ENCODE measurements around the gene XRN2.

Gene XRN2

GRCh38 chr20:21352703-21353102 lies 49.6 kb downstream of the XRN2 start:
- H4K20me1 ChIP-seq (ENCODE audit: insufficient read depth, low read length), result no peaks in the 10 kb centered on the region
- no peaks in the 10 kb centered on the region for H3K27me3 ChIP-seq (ENCODE audit: low read depth, low read length)
- no peak overlapping the region for H3K4me3 ChIP-seq (ENCODE audit: low read length)
- H3K79me2 ChIP-seq (ENCODE audit: low read length), result no peaks in the 10 kb centered on the region
- TF ChIP-seq EZH2phosphoT487 (IDR thresholded peaks at IDR 0.05; ENCODE audit: low read depth) (no peak), CTCF (IDR thresholded peaks at IDR 0.05; ENCODE audit: low read depth, low read length) (no peak)
- H3K4me1 ChIP-seq (ENCODE audit: low read length), result no peaks in the 10 kb centered on the region
- no peak overlapping the region for H3K9ac ChIP-seq (ENCODE audit: low read length)
- no peak overlapping the region for H3K4me2 ChIP-seq (ENCODE audit: low read length)
- H3K27ac ChIP-seq (ENCODE audit: low read length), result no peak overlapping the region
- H3K9me3 ChIP-seq (ENCODE audit: insufficient read depth, low read length), result no peaks in the 10 kb centered on the region
- peaks cover 28% of the 10 kb centered on the region for H3K36me3 ChIP-seq (replicated peaks; ENCODE audit: low read depth, low read length)
- no peak overlapping the region for H2AFZ ChIP-seq (ENCODE audit: low read depth, low read length)

GRCh38 chr20:21353236-21353635 lies 50.1 kb downstream of the XRN2 start:
- Histone ChIP-seq H3K4me2 (ENCODE audit: low read length) (no peak overlapping the region), H3K79me2 (ENCODE audit: low read length) (no peaks in the 10 kb centered on the region)

GRCh38 chr20:21355981-21356380 lies 52.9 kb downstream of the XRN2 start:
- H3K4me2 ChIP-seq (ENCODE audit: low read length), result no peak overlapping the region
- H3K36me3 ChIP-seq (replicated peaks; ENCODE audit: low read depth, low read length), result peaks cover 43% of the 10 kb centered on the region
- H3K9me3 ChIP-seq (ENCODE audit: insufficient read depth, low read length), result no peaks in the 10 kb centered on the region
- H3K79me2 ChIP-seq (ENCODE audit: low read length), result no peaks in the 10 kb centered on the region
- H3K27me3 ChIP-seq (ENCODE audit: low read depth, low read length), result no peaks in the 10 kb centered on the region
- H3K27ac ChIP-seq (ENCODE audit: low read length), result no peak overlapping the region
- no peak overlapping the region for H3K4me3 ChIP-seq (ENCODE audit: low read length)
- TF ChIP-seq CTCF (IDR thresholded peaks at IDR 0.05; ENCODE audit: low read depth, low read length), result no peak
- no peaks in the 10 kb centered on the region for H4K20me1 ChIP-seq (ENCODE audit: insufficient read depth, low read length)
- no peak overlapping the region for H2AFZ ChIP-seq (ENCODE audit: low read depth, low read length)
- H3K9ac ChIP-seq (ENCODE audit: low read length), result no peak overlapping the region
- H3K4me1 ChIP-seq (ENCODE audit: low read length), result no peaks in the 10 kb centered on the region

More at GRCh38 chr20:21353236-21353635, 50.1 kb downstream of the XRN2 start:
- no peak overlapping the region for H3K4me3 ChIP-seq (ENCODE audit: low read length)
- H3K4me1 ChIP-seq (ENCODE audit: low read length), result no peaks in the 10 kb centered on the region
- H3K9ac ChIP-seq (ENCODE audit: low read length), result no peak overlapping the region
- no peaks in the 10 kb centered on the region for H4K20me1 ChIP-seq (ENCODE audit: insufficient read depth, low read length)
- TF ChIP-seq CTCF (IDR thresholded peaks at IDR 0.05; ENCODE audit: low read depth, low read length) (no peak), EZH2phosphoT487 (IDR thresholded peaks at IDR 0.05; ENCODE audit: low read depth) (no peak)
- H3K27ac ChIP-seq (ENCODE audit: low read length), result no peak overlapping the region
- peaks cover 30% of the 10 kb centered on the region for H3K36me3 ChIP-seq (replicated peaks; ENCODE audit: low read depth, low read length)
- H2AFZ ChIP-seq (ENCODE audit: low read depth, low read length), result no peak overlapping the region
- no peaks in the 10 kb centered on the region for H3K27me3 ChIP-seq (ENCODE audit: low read depth, low read length)
- H3K9me3 ChIP-seq (ENCODE audit: insufficient read depth, low read length), result no peaks in the 10 kb centered on the region

- Histone ChIP-seq H3K9ac (ENCODE audit: low read length) (no peak overlapping the region), H3K27me3 (ENCODE audit: low read depth, low read length) (no peaks in the 10 kb centered on the region), H3K4me2 (ENCODE audit: low read length) (no peak overlapping the region), H3K9me3 (ENCODE audit: insufficient read depth, low read length) (no peaks in the 10 kb centered on the region), H3K79me2 (ENCODE audit: low read length) (no peaks in the 10 kb centered on the region), H3K27ac (ENCODE audit: low read length) (no peak overlapping the region), H3K4me1 (ENCODE audit: low read length) (no peaks in the 10 kb centered on the region), H2AFZ (ENCODE audit: low read depth, low read length) (no peak overlapping the region), H4K20me1 (ENCODE audit: insufficient read depth, low read length) (no peaks in the 10 kb centered on the region), H3K36me3 (replicated peaks; ENCODE audit: low read depth, low read length) (peaks cover 47% of the 10 kb centered on the region), H3K4me3 (ENCODE audit: low read length) (no peak overlapping the region)
- TF ChIP-seq EZH2phosphoT487 (IDR thresholded peaks at IDR 0.05; ENCODE audit: low read depth) (no peak), CTCF (IDR thresholded peaks at IDR 0.05; ENCODE audit: low read depth, low read length) (no peak)
Measured at GRCh38 chr20:21356386-21356785, 53.3 kb downstream of the XRN2 start.

Data from OCI-LY3 (cell line).